Mesothelial cell of epicardium (in vitro differentiated cells): Measurements from ENCODE around the gene LRRC57. TPM values are rescaled to one million over a fixed set of nuclear protein-coding genes. Genes with fewer than 3 reads are reported as not detected.

Source experiments
- DNase-seq, 2 experiments: peaks; one replicate each; pipeline ENCODE4 v3.0.0; 2021; ENCODE audit warnings: low spot score in 2 of 2; ENCODE audit not compliant: unreplicated experiment in 2 of 2
- H3K27ac Mint-ChIP-seq: 2 replicates; pipeline ENCODE4 v1.8.0; 2021; ENCODE audit warnings: mixed read lengths
- H3K27me3 Mint-ChIP-seq: 2 replicates; pipeline ENCODE4 v1.8.0; 2021; ENCODE audit warnings: low read depth, mixed read lengths
- H3K36me3 Mint-ChIP-seq: 2 replicates; pipeline ENCODE4 v1.8.0; 2021; ENCODE audit warnings: mixed read lengths
- H3K4me1 Mint-ChIP-seq: 2 replicates; pipeline ENCODE4 v1.8.0; 2021; ENCODE audit warnings: mixed read lengths
- H3K4me3 Mint-ChIP-seq: 2 replicates; pipeline ENCODE4 v1.8.0; 2021; ENCODE audit warnings: mild to moderate bottlenecking, moderate library complexity, mixed read lengths
- H3K9me3 Mint-ChIP-seq: 2 replicates; pipeline ENCODE4 v1.8.0; 2021; ENCODE audit warnings: mixed read lengths
- CTCF ChIP-seq: fragments of 200-600 bp; sonication (generic); IDR thresholded peaks from one replicate; pipeline ENCODE4 v1.5.0; 2021; ENCODE audit warnings: antibody characterized with exemption; ENCODE audit not compliant: unreplicated experiment
- total RNA-seq: library from RNA; stranded (reverse); gene quantifications from 3 replicates; pipeline ENCODE4 v1.2.1, GENCODE V29; 2021

LRRC57 gene
- total RNA-seq, 1 donor from 2014 or later = 27.9 TPM

- Mint-ChIP-seq H3K4me1 (peaks cover 26% of the 10 kb centered on the region), H3K36me3 (peaks cover 8% of the 10 kb centered on the region), H3K27me3 (no peaks in the 10 kb centered on the region), H3K27ac (no peak overlapping the region), H3K9me3 (no peaks in the 10 kb centered on the region), H3K4me3 (no peak overlapping the region)
- DNase-seq = no peak
- TF ChIP-seq CTCF = no peak
These were observed 3.6 kb downstream of the LRRC57 start for GRCh38 chr15:42544853-42545629.

GRCh38 chr15:42533246-42533645 is 15.3 kb downstream of the LRRC57 start:
- no peak for TF ChIP-seq CTCF
- H3K4me3 Mint-ChIP-seq = no peak overlapping the region
- H3K27ac Mint-ChIP-seq = no peak overlapping the region
- H3K27me3 Mint-ChIP-seq = no peaks in the 10 kb centered on the region
- H3K4me1 Mint-ChIP-seq = no peaks in the 10 kb centered on the region
- no peaks in the 10 kb centered on the region for H3K9me3 Mint-ChIP-seq
- no peak for DNase-seq
- H3K36me3 Mint-ChIP-seq = peaks cover 22% of the 10 kb centered on the region

GRCh38 chr15:42528970-42529369 is 19.6 kb downstream of the LRRC57 start:
- Mint-ChIP-seq H3K36me3 (peaks cover 22% of the 10 kb centered on the region), H3K4me1 (no peaks in the 10 kb centered on the region), H3K9me3 (no peaks in the 10 kb centered on the region), H3K4me3 (no peak overlapping the region), H3K27ac (no peak overlapping the region), H3K27me3 (no peaks in the 10 kb centered on the region)
- no peak for DNase-seq
- no peak for TF ChIP-seq CTCF

- Mint-ChIP-seq H3K27me3 (no peaks in the 10 kb centered on the region), H3K9me3 (no peaks in the 10 kb centered on the region), H3K4me1 (no peaks in the 10 kb centered on the region), H3K27ac (no peak overlapping the region), H3K4me3 (no peak overlapping the region), H3K36me3 (peaks cover 25% of the 10 kb centered on the region)
- TF ChIP-seq CTCF = no peak
- no peak for DNase-seq
These were observed 25.3 kb downstream of the LRRC57 start for GRCh38 chr15:42523331-42523730.

- no peak overlapping the region for H3K4me3 Mint-ChIP-seq
- no peak overlapping the region for H3K27ac Mint-ChIP-seq
- TF ChIP-seq CTCF = no peak
- no peaks in the 10 kb centered on the region for H3K9me3 Mint-ChIP-seq
- H3K4me1 Mint-ChIP-seq = peaks cover 15% of the 10 kb centered on the region
- H3K27me3 Mint-ChIP-seq = no peaks in the 10 kb centered on the region
- peaks cover 22% of the 10 kb centered on the region for H3K36me3 Mint-ChIP-seq
- DNase-seq = no peak
These were observed 37.6 kb downstream of the LRRC57 start for GRCh38 chr15:42511007-42511391.
